ENCODE data around the gene TMCC1.

- TF ChIP-seq RARB (CRISPR knock-in tag; IDR thresholded peaks at IDR 0.05) (no peak), ESRRG (CRISPR knock-in tag; IDR thresholded peaks at IDR 0.05) (no peak), TSHZ2 (CRISPR knock-in tag; IDR thresholded peaks at IDR 0.05) (no peak), ARNTL (CRISPR knock-in tag; IDR thresholded peaks at IDR 0.05; ENCODE audit: borderline replicate concordance, low read depth) (no peak), TCF4 (CRISPR knock-in tag; IDR thresholded peaks at IDR 0.05; ENCODE audit: borderline replicate concordance) (no peak), PATZ1 (CRISPR knock-in tag; IDR thresholded peaks at IDR 0.05; ENCODE audit: borderline replicate concordance) (no peak), PPARA (CRISPR knock-in tag; IDR thresholded peaks at IDR 0.05; ENCODE audit: borderline replicate concordance) (no peak), CREB5 (CRISPR knock-in tag; IDR thresholded peaks at IDR 0.05; ENCODE audit: low read depth) (no peak), ISL1 (CRISPR knock-in tag; IDR thresholded peaks at IDR 0.05) (no peak), GLIS3 (CRISPR knock-in tag; IDR thresholded peaks at IDR 0.05) (no peak), ZFP3 (CRISPR knock-in tag; IDR thresholded peaks at IDR 0.05) (no peak)
Observed at GRCh38 chr3:129892486-129892856, 1.0 kb downstream of the TMCC1 start.
